HG03571 (cell line): ENCODE measurements around the gene TBC1D28.
"Not testable (repeated sequence)": the region's sequence is repeated elsewhere in the genome, so short reads cannot be mapped to it uniquely, and the experiment has no call there.

ENCODE experiments used
- ATAC-seq: cut with Tn5 transposase; IDR thresholded peaks from one replicate; pipeline ENCODE4 v1.9.1; 2021; ENCODE audit not compliant: unreplicated experiment

TBC1D28 gene

GRCh38 chr17:18644291-18644690 lies at the start of gene TBC1D28:
TSS of gene TBC1D28 (minus strand) at chr17:18644391. CDS start at chr17:18641352, 3,039 bp downstream.
- ATAC-seq = not testable (repeated sequence)

- ATAC-seq = not testable (repeated sequence)
These were observed 38.5 kb upstream of the TBC1D28 start for GRCh38 chr17:18682668-18683067.

GRCh38 chr17:18681767-18682571 lies 37.8 kb upstream of the TBC1D28 start, which contains the start of gene FOXO3B:
TSS of gene FOXO3B (minus strand) at chr17:18682314. CDS start at chr17:18681651, 663 bp downstream.
- ATAC-seq = peak; percentile 70

- ATAC-seq = not testable (repeated sequence)
These were observed 33.2 kb upstream of the TBC1D28 start for GRCh38 chr17:18677381-18677780.

- not testable (repeated sequence) for ATAC-seq
These were observed 32.7 kb upstream of the TBC1D28 start for GRCh38 chr17:18676928-18677327.

- ATAC-seq = not testable (repeated sequence)
These were observed 28.4 kb upstream of the TBC1D28 start for GRCh38 chr17:18672395-18673227.

- not testable (repeated sequence) for ATAC-seq
These were observed 24.4 kb upstream of the TBC1D28 start for GRCh38 chr17:18668625-18669024.

GRCh38 chr17:18667535-18667934 lies 23.3 kb upstream of the TBC1D28 start:
- not testable (repeated sequence) for ATAC-seq

GRCh38 chr17:18666326-18666725 lies 22.1 kb upstream of the TBC1D28 start:
- ATAC-seq = not testable (repeated sequence)

GRCh38 chr17:18661924-18662624 lies 17.9 kb upstream of the TBC1D28 start:
- ATAC-seq = not testable (repeated sequence)

- ATAC-seq = not testable (repeated sequence)
These were observed 5.9 kb upstream of the TBC1D28 start for GRCh38 chr17:18650094-18650493.

- not testable (repeated sequence) for ATAC-seq
These were observed 1.1 kb downstream of the TBC1D28 start for GRCh38 chr17:18643124-18643523.

- not testable (repeated sequence) for ATAC-seq
These were observed 5.8 kb downstream of the TBC1D28 start for GRCh38 chr17:18638357-18638756.

GRCh38 chr17:18636237-18636636 lies 8.0 kb downstream of the TBC1D28 start:
- ATAC-seq = not testable (repeated sequence)

- ATAC-seq = not testable (repeated sequence)
These were observed 8.4 kb downstream of the TBC1D28 start for GRCh38 chr17:18635773-18636172.

- not testable (repeated sequence) for ATAC-seq
These were observed 9.5 kb downstream of the TBC1D28 start for GRCh38 chr17:18634550-18635263.

- no peak for ATAC-seq
These were observed 17.9 kb downstream of the TBC1D28 start for GRCh38 chr17:18626152-18626870.

- ATAC-seq = peak; percentile 76
These were observed 18.6 kb downstream of the TBC1D28 start for GRCh38 chr17:18625509-18626104.

- not testable (repeated sequence) for ATAC-seq
These were observed 19.2 kb downstream of the TBC1D28 start for GRCh38 chr17:18624862-18625501.
